Measurements from ENCODE around the gene DNTTIP2. TPM values are rescaled to one million over a fixed set of nuclear protein-coding genes. Genes with fewer than 3 reads are reported as not detected.

The DNTTIP2 gene
- total and polyA plus RNA-seq, 2 donors (not counting 3 experiments of a cell fraction or from before 2014, with no cell fraction given): 8.0 to 53.7 TPM

DNA sequence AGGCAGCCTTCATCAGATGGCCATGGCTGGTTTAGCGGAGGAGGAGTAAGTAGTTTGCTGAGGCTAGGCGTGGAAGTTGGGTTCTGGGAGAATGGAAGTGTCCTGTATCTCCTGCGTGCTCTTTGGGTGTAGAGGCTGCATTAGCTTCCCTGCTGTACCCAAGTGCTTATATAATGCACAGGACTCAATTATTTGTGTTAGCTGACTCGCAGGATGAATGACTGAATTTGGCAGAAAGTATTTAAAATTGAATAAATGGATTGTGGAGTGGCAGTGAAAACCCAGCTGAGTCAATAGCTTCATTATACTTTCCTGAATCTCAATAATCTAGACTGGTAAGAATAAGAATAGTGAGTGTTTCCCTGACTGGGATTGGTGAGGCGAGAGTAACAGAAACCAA, 13.8 kb downstream of the DNTTIP2 start:
- dilution Hi-C loops (cut with MboI; ENCODE audit: extremely low pct_ligation_motif_present, low sequenced_read_pairs): no loop called here
- FAIRE-seq (no peak), DNase-seq (ENCODE audit: low read depth, low spot score) (no peak)
- Histone ChIP-seq H3K27ac (ENCODE audit: insufficient read depth, low read depth, low read length) (no peak overlapping the region), H3K9me3 (replicated peaks; ENCODE audit: control insufficient read depth, insufficient read depth, low read length) (no peaks in the 10 kb centered on the region), H3K4me1 (ENCODE audit: control insufficient read depth, extremely low read depth, insufficient read depth, low read length) (peaks cover 6% of the 10 kb centered on the region), H3K79me2 (ENCODE audit: control insufficient read depth, insufficient read depth, low read length) (no peaks in the 10 kb centered on the region), H2AFZ (ENCODE audit: low read depth, low read length) (no peak overlapping the region), H3K27me3 (ENCODE audit: control insufficient read depth in 2 of 2, insufficient read depth in 2 of 2, low read length in 2 of 2) (peaks cover 0 to 1% of the 10 kb centered on the region in 2 experiments), H3K4me2 (ENCODE audit: insufficient read depth, low read length) (no peak overlapping the region), H3K4me3 (replicated peaks in 1 of 3; ENCODE audit: insufficient read depth in 1 of 3, low read depth in 1 of 3, low read length in 3 of 3) (no peak overlapping the region), H3K9ac (replicated peaks; ENCODE audit: extremely low read depth, insufficient read depth, low read length) (no peak overlapping the region), H3K36me3 (ENCODE audit: control insufficient read depth in 2 of 2, extremely low read depth in 1 of 2, insufficient read depth in 2 of 2, low read length in 2 of 2) (peaks cover 2 to 11% of the 10 kb centered on the region in 2 experiments), H3K9me1 (replicated peaks; ENCODE audit: control insufficient read depth, extremely low read depth, insufficient read depth, low read length) (no peaks in the 10 kb centered on the region), H4K20me1 (replicated peaks; ENCODE audit: control insufficient read depth, extremely low read depth, insufficient read depth, low read length) (no peaks in the 10 kb centered on the region)
- CTCF ChIA-PET: no interaction called here
- intact Hi-C loops (cut with micrococcal nuclease): no loop called here
- POLR2A ChIA-PET: no interaction called here
- TF ChIP-seq GATA2 (IDR thresholded peaks at IDR 0.05; ENCODE audit: insufficient read depth, insufficient read length, low read depth, low read length) (no peak), POLR2AphosphoS5 (IDR thresholded peaks at IDR 0.05; ENCODE audit: insufficient read depth, low read depth, low read length) (no peak), EZH2 (IDR thresholded peaks at IDR 0.05; ENCODE audit: borderline replicate concordance, low read depth, low read length, severe bottlenecking) (no peak), JUN (IDR thresholded peaks at IDR 0.05; ENCODE audit: borderline replicate concordance, insufficient read depth, insufficient read length, low read depth) (no peak), FOS (IDR thresholded peaks at IDR 0.05; ENCODE audit: borderline replicate concordance, insufficient read depth, low read length) (no peak), MYC (IDR thresholded peaks at IDR 0.05; ENCODE audit: low read depth, low read length) (no peak), POLR2A (IDR thresholded peaks at IDR 0.05; ENCODE audit: low read depth, low read length) (no peak)
- TF ChIP-seq, protein P1, sequence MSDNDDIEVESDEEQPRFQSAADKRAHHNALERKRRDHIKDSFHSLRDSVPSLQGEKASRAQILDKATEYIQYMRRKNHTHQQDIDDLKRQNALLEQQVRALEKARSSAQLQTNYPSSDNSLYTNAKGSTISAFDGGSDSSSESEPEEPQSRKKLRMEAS (IDR thresholded peaks at IDR 0.05; ENCODE audit: insufficient read depth, insufficient read length): no peak
- TF ChIP-seq, protein P2, sequence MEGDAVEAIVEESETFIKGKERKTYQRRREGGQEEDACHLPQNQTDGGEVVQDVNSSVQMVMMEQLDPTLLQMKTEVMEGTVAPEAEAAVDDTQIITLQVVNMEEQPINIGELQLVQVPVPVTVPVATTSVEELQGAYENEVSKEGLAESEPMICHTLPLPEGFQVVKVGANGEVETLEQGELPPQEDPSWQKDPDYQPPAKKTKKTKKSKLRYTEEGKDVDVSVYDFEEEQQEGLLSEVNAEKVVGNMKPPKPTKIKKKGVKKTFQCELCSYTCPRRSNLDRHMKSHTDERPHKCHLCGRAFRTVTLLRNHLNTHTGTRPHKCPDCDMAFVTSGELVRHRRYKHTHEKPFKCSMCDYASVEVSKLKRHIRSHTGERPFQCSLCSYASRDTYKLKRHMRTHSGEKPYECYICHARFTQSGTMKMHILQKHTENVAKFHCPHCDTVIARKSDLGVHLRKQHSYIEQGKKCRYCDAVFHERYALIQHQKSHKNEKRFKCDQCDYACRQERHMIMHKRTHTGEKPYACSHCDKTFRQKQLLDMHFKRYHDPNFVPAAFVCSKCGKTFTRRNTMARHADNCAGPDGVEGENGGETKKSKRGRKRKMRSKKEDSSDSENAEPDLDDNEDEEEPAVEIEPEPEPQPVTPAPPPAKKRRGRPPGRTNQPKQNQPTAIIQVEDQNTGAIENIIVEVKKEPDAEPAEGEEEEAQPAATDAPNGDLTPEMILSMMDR (IDR thresholded peaks at IDR 0.05; ENCODE audit: extremely low read depth in 1 of 2, insufficient read depth in 1 of 2, low read depth in 1 of 2, low read length in 2 of 2): no peak
- no TSS peak for BruUV-seq (replicated peaks)
